ENCODE data around the gene ACBD5. TPM values are rescaled to one million over a fixed set of nuclear protein-coding genes. Genes with fewer than 3 reads are reported as not detected.

ACBD5 gene
- total RNA-seq, 1 donor from 2014 or later, result 18.2 TPM

DNA sequence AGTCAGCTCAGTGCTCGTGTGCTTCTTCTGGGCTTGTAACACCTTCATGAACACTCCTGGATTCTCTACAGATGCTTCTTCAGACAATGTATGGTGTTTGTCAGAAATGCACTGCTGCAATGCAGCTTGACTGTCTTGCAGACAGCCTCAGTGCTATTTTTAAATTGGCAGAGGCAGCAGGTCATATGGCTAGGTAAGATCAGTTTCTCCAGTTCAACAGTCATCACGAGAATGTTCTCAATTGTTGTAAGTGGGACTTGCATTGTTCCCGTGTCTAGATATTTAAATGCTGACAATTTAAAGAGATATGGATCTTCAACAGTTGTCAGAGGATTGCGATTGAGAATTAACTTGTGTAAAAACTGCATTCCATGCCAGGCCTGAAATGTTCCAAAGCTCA is 7.6 kb upstream of the ACBD5 start:
- DNase-seq (ENCODE audit: low read depth), result no peak
- no peak for FAIRE-seq
- no peaks in the 10 kb centered on the region for H3K27me3 ChIP-seq (ENCODE audit: control insufficient read depth, insufficient read depth, low read length)
- TF ChIP-seq, protein P1, sequence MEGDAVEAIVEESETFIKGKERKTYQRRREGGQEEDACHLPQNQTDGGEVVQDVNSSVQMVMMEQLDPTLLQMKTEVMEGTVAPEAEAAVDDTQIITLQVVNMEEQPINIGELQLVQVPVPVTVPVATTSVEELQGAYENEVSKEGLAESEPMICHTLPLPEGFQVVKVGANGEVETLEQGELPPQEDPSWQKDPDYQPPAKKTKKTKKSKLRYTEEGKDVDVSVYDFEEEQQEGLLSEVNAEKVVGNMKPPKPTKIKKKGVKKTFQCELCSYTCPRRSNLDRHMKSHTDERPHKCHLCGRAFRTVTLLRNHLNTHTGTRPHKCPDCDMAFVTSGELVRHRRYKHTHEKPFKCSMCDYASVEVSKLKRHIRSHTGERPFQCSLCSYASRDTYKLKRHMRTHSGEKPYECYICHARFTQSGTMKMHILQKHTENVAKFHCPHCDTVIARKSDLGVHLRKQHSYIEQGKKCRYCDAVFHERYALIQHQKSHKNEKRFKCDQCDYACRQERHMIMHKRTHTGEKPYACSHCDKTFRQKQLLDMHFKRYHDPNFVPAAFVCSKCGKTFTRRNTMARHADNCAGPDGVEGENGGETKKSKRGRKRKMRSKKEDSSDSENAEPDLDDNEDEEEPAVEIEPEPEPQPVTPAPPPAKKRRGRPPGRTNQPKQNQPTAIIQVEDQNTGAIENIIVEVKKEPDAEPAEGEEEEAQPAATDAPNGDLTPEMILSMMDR (IDR thresholded peaks at IDR 0.05; ENCODE audit: insufficient read depth, low read length, severe bottlenecking), result no peak
- H3K36me3 ChIP-seq (ENCODE audit: control insufficient read depth, insufficient read depth, low read length), result no peaks in the 10 kb centered on the region
- no peak overlapping the region for H3K4me3 ChIP-seq (ENCODE audit: low read depth, low read length)

DNA sequence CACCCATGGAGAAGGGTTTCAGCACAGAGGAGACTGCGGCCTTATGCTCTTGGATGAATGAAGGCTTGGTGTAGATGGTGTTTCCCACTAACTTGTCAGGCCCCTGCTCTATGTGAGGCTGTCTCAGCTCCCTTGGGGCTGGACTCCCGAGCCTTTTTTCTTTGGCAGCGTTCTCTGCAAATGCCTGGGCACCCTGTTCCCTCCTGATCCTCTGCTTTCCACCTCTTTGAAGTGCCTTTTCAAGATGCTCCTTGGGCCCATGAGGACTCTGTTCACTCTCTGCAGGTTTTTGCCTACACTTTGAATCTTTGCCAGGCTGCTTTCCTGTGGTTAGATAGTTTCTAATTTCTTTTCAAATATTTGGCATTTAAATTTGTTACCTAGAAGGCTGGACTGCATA is 6.8 kb upstream of the ACBD5 start:
- DNase-seq (ENCODE audit: low read depth), result no peak
- no peak overlapping the region for H3K4me3 ChIP-seq (ENCODE audit: low read depth, low read length)
- H3K36me3 ChIP-seq (ENCODE audit: control insufficient read depth, insufficient read depth, low read length), result no peaks in the 10 kb centered on the region
- FAIRE-seq, result no peak
- TF ChIP-seq, protein P1 (IDR thresholded peaks at IDR 0.05; ENCODE audit: insufficient read depth, low read length, severe bottlenecking), result no peak
- H3K27me3 ChIP-seq (ENCODE audit: control insufficient read depth, insufficient read depth, low read length), result no peaks in the 10 kb centered on the region

DNA sequence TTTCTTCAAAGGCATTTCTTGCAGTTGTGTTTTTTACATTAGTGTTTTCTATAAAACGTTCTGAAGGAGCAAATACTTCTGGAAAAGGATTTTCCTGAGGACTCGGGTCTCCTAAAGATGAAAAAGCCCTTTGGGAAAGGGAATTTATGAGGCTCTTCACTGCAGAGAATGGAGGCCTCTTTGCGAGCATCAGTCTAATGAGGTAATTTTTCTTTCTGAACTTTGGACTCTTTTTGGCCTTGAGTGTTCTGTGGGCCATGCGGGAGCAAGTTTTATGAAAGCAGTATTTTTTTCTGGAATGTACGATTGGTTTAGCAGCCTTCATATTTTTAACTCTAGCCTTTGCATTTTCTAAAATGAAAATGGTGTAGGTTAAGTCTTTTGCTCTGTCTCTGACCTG is 6.4 kb upstream of the ACBD5 start:
- no peaks in the 10 kb centered on the region for H3K36me3 ChIP-seq (ENCODE audit: control insufficient read depth, insufficient read depth, low read length)
- TF ChIP-seq, protein P1 (IDR thresholded peaks at IDR 0.05; ENCODE audit: insufficient read depth, low read length, severe bottlenecking), result no peak
- FAIRE-seq (no peak), DNase-seq (ENCODE audit: low read depth) (no peak)
- no peak overlapping the region for H3K4me3 ChIP-seq (ENCODE audit: low read depth, low read length)
- H3K27me3 ChIP-seq (ENCODE audit: control insufficient read depth, insufficient read depth, low read length), result no peaks in the 10 kb centered on the region

DNA sequence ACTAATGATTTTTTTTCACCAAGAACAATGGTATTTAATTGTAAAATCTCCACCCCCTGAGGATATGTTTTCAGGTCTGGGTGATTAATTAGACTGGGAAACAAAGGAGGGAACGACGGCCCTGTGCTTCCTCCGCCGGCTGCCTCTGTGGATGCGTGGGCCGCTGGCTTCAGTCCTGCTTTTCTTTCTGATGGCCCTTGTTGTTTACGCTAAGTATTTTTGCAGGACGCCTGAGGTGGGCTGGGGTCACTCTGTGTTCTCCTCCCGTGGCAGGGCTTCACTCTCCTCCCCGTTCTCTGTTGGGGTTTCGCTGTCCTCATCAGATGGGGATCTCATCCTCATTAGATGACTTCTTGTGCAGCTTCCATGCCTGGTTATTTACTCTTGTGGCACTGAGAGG is 5.2 kb upstream of the ACBD5 start:
- no peaks in the 10 kb centered on the region for H3K36me3 ChIP-seq (ENCODE audit: control insufficient read depth, insufficient read depth, low read length)
- H3K27me3 ChIP-seq (ENCODE audit: control insufficient read depth, insufficient read depth, low read length), result no peaks in the 10 kb centered on the region
- TF ChIP-seq, protein P1 (IDR thresholded peaks at IDR 0.05; ENCODE audit: insufficient read depth, low read length, severe bottlenecking), result no peak
- DNase-seq (ENCODE audit: low read depth) (no peak), FAIRE-seq (no peak)
- no peak overlapping the region for H3K4me3 ChIP-seq (ENCODE audit: low read depth, low read length)

DNA sequence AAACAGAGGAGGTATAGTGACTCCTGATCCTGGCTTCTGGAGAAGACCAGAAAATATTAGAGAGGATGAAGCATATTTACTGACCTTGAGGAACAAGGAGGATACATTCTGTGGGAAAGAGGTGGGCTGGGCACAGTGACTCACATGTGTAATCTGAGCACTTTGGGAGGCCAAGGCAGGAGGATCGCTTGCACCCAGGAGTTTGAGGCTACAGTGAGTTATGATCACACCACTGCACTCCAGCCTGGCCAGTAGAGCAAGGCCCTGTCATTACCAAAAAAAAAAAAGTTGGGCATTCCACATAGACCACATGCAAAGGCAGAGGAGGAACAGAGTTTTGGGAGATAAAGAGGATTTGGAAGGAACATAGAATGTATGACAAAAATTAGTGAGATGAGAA is 4.4 kb upstream of the ACBD5 start:
- no peak overlapping the region for H3K4me3 ChIP-seq (ENCODE audit: low read depth, low read length)
- H3K27me3 ChIP-seq (ENCODE audit: control insufficient read depth, insufficient read depth, low read length), result no peaks in the 10 kb centered on the region
- FAIRE-seq (no peak), DNase-seq (ENCODE audit: low read depth) (no peak)
- TF ChIP-seq, protein P1 (IDR thresholded peaks at IDR 0.05; ENCODE audit: insufficient read depth, low read length, severe bottlenecking), result no peak
- no peaks in the 10 kb centered on the region for H3K36me3 ChIP-seq (ENCODE audit: control insufficient read depth, insufficient read depth, low read length)

DNA sequence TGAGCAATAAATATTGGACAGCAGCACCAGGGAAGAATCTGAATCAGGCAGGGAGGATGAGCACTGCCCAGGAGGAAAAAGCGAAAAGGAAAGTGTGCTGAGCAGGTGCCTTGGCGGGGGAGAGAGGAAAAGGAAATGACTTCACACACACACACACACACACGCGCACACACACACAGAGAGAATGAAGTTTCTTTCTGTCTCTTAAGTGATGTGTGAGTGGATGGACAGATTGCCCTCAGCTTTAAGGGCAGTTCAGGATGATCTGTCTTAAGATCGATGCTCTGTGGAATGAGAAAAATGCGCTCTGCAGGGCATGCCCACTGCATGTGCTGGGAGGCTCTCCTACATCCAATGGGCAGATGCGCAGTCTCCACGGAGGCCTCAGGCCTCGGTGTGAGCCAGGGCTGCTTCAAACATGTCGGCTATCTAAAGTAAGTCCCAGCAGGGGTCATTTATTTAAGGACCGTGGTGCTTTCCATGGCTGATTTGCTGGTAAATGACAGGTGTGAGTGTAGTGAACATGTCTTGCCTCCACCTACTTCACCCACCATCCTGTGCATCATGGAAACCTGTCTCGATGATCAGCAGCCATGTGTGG is 2.5 kb upstream of the ACBD5 start:
- DNase-seq (ENCODE audit: low read depth) (peak; percentile 71), FAIRE-seq (no peak)
- no peaks in the 10 kb centered on the region for H3K36me3 ChIP-seq (ENCODE audit: control insufficient read depth, insufficient read depth, low read length)
- TF ChIP-seq, protein P1 (IDR thresholded peaks at IDR 0.05; ENCODE audit: insufficient read depth, low read length, severe bottlenecking), result no peak
- no peaks in the 10 kb centered on the region for H3K27me3 ChIP-seq (ENCODE audit: control insufficient read depth, insufficient read depth, low read length)
- peak overlapping the region; percentile 51 for H3K4me3 ChIP-seq (ENCODE audit: low read depth, low read length)

All from bronchial epithelial cell (primary cell).